ENCODE data around the gene MAP3K2. TPM values are rescaled to one million over a fixed set of nuclear protein-coding genes. Genes with fewer than 3 reads are reported as not detected.

Gene MAP3K2
- total and polyA plus RNA-seq, 8 donors = 24.3 to 84.9 (median 27.3) TPM

GRCh38 chr2:127400533-127400896 is 12.7 kb upstream of the MAP3K2 start:
- Histone ChIP-seq H3K9me3 (no peaks in the 10 kb centered on the region), H3K27ac (peak overlapping the region; percentile 50 to 57), H3K27me3 (no peaks in the 10 kb centered on the region), H3K36me3 (no peaks in the 10 kb centered on the region), H3K4me3 (no peak overlapping the region), H3K4me1 (peaks cover 14 to 30% of the 10 kb centered on the region in 2 donors)
- TF ChIP-seq CTCF (IDR thresholded peaks at IDR 0.05) = no peak
- intact Hi-C loops (cut with DNase I) = no loop called here
- DNase-seq = no peak
- peak; percentile 74 for ATAC-seq

- ATAC-seq (peak; percentile 76), DNase-seq (peak in 1 of 4 donors; percentile 91)
- H3K27ac ChIP-seq = no peak overlapping the region
Measured at GRCh38 chr2:127398239-127398590, 10.4 kb upstream of the MAP3K2 start.

GRCh38 chr2:127397568-127398238 is 9.9 kb upstream of the MAP3K2 start:
- H3K27ac ChIP-seq = peak overlapping the region in 1 of 2 donors; percentile 37
- no peak for TF ChIP-seq CTCF (IDR thresholded peaks at IDR 0.05)
- ATAC-seq = no peak

More at GRCh38 chr2:127398239-127398590, 10.4 kb upstream of the MAP3K2 start:
- H3K27me3 ChIP-seq = no peaks in the 10 kb centered on the region
- no peak for TF ChIP-seq CTCF (IDR thresholded peaks at IDR 0.05)
- no peaks in the 10 kb centered on the region for H3K9me3 ChIP-seq
- intact Hi-C loops (cut with DNase I) = no loop called here
- H3K36me3 ChIP-seq = no peaks in the 10 kb centered on the region
- no peak overlapping the region for H3K4me3 ChIP-seq
- H3K4me1 ChIP-seq = peaks cover 14 to 16% of the 10 kb centered on the region in 2 donors

GRCh38 chr2:127394492-127394891 is 6.7 kb upstream of the MAP3K2 start:
- TF ChIP-seq CTCF (IDR thresholded peaks at IDR 0.05) = no peak
- no peak overlapping the region for H3K4me3 ChIP-seq
- DNase-seq (no peak), ATAC-seq (no peak)
- no peak overlapping the region for H3K27ac ChIP-seq
- H3K9me3 ChIP-seq = no peaks in the 10 kb centered on the region
- no peaks in the 10 kb centered on the region for H3K36me3 ChIP-seq
- intact Hi-C loops (cut with DNase I) = no loop called here
- H3K27me3 ChIP-seq = no peaks in the 10 kb centered on the region
- peaks cover 5 to 24% of the 10 kb centered on the region in 2 donors for H3K4me1 ChIP-seq

More at GRCh38 chr2:127397568-127398238, 9.9 kb upstream of the MAP3K2 start:
- no peaks in the 10 kb centered on the region for H3K27me3 ChIP-seq
- no peaks in the 10 kb centered on the region for H3K36me3 ChIP-seq
- H3K4me3 ChIP-seq = no peak overlapping the region
- no peak for DNase-seq
- H3K4me1 ChIP-seq = peaks cover 14 to 16% of the 10 kb centered on the region in 2 donors
- H3K9me3 ChIP-seq = no peaks in the 10 kb centered on the region
- intact Hi-C loops (cut with DNase I) = no loop called here

- TF ChIP-seq CTCF (IDR thresholded peaks at IDR 0.05) = no peak
- intact Hi-C loops (cut with DNase I) = no loop called here
- no peak overlapping the region for H3K27ac ChIP-seq
- ATAC-seq = no peak
- peaks cover 8 to 25% of the 10 kb centered on the region in 2 donors for H3K4me1 ChIP-seq
- no peaks in the 10 kb centered on the region for H3K27me3 ChIP-seq
- no peaks in the 10 kb centered on the region for H3K9me3 ChIP-seq
- no peak for DNase-seq
- H3K36me3 ChIP-seq = no peaks in the 10 kb centered on the region
- H3K4me3 ChIP-seq = no peak overlapping the region
Measured at GRCh38 chr2:127392828-127393578, 5.2 kb upstream of the MAP3K2 start.

All from left lung (tissue), 10 donors.